ENCODE results near the gene GALNT13.
"Not testable (repeated sequence)": the region's sequence is repeated elsewhere in the genome, so short reads cannot be mapped to it uniquely, and the experiment has no call there.

Gene GALNT13

DNA sequence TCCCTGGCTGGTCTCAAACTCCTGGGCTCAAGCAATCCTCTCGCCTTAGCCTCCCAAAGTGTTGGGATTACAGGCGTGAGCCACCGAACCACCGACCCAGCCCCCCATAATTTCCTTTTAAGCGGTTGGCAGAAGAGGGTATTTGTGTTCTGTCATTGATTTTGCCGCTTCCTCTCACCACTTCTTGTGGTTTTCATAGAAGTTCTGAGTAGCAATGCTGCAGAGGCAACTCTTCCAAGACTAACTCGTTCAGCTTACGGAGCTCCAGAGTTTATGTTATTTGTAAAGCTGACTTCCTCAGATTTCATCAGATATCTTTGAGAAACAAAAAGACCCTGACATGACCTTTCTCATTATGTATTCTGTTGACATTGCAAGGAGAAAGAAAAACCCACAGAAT is 565.4 kb downstream of the GALNT13 start:
- no peak for DNase-seq

DNA sequence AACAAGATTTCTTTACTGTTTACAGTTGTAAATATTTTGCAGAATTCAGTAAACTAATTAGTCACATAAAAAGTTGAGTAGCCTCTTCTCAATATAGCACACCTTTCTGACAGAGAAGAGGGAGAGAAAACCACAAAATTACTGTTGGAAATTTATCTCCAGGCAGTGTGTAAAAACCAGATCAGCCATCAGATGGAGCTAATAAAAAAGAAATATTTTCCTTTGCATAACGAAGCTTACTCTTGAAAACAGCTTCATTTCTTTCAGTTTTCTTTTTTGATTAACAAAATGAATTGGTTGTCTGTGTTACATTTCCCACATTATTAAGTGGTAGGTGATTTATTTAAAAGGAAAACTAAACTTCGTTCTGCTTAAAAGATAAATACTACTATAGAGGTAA is 567.4 kb downstream of the GALNT13 start:
- no peak for DNase-seq

DNA sequence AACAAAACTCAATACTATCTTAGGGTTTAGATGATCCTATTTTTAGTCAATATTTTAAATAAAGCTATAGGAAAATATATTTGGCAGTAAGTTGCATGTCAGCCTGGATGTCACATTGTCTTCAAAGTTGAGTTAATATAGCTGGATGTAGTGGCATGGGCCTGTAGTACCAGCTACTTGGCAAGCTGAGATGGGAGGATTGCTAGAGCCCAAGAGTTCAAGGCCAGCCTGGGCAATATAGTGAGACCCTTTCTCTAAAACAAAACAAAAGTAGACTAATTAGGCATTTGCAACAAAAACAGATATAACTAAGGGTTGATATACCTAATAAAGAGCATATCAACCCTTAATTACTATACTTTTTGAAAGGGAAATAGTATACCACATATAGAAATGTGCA is 572.2 kb downstream of the GALNT13 start:
- no peak for DNase-seq

DNA sequence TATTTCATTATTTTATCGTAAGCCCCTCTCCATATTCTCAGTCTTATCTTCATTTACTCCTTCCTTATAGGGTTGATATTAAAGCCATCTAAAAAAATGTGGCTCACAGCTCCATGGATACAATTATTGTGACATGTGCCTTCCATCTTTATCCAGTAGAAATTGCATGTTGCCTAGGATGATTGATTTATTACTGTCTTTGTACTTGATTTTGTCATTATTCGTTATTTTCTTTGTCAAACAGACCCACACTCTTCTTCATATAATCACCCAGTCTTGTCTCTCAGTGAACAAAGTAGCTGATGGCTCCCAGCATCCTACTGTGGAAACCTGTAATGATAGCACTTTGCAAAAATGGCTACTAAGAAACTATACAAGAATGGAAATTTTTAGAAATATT is 574.6 kb downstream of the GALNT13 start:
- no peak for DNase-seq

DNA sequence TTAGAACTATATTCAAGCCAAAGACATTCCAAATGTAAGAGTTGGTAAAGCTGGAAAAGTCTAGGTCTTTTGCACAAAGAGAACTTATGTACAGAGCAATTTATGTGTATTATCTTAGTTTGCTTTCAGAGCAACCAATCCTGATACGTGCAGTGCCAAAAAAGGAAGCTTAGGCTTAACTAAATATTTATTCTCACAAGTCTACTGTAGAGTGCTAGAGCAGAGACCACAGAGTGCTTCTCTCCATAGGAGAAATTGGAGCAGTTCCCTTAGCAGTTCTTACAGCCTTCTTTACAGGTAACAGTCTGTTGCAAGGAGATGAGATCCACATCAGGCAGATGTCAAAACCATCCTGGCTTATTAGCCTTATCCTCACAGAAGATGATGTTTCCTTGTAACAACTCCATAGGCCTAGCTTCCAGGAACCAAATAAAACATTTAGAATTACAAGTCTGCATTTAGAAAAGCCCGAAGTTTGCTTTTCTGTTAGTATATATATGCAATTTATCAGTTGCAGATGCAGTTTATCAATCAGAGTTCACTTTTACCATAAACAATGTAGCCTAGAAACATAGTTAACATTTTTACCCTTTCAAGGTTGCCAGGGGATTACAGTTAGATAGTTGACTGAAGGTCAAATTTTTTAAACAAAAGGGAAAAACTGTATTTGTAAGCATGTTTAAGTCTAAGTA is 576.2 kb downstream of the GALNT13 start:
- DNase-seq: no peak

DNA sequence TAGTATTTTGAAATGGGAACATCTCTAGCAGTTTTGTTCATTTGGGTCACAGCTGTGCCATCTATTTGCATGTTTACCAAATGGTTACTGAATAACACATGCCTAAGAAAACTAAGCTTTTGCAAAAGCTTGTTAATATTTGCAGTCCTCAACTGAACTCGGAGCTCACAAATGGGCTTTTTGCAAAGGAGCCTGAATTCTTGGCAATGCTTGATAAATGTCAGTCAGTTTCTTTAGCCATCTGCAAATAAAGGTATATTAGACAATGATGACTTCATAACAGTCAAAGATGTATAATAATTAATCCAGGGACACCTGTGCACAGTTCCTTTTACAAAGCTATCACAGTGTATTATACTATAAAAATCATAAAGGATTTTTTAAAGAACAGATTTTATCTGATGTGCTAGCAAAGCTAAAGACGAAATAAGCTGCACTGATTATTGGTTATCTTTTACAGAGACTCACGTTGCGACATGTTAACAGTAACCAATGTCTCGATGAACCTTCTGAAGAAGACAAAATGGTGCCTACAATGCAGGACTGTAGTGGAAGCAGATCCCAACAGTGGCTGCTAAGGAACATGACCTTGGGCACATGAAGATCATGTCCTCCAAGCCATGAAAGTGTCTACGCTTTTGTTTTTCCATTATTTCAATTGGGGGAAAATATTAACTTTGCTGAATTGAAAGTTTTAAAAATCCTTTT is 578.4 kb downstream of the GALNT13 start:
- DNase-seq: no peak

DNA sequence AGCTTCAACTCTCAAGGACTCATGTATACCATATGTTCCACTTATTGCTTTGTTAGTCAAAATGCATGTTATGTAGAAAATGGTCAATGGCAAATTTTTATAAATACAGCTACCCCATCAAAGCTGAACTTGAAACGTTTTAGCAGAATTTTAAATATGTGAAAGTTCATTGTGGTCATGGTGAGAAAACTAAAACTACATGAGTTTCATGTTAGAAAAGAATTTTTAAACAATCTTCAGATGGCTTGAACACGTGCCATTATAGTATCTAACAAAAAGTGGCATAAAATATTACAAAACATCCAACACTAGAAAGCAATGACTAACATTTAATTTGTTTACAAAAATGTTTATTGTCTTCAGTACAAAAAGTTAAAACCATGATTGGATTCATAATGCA is 580.7 kb downstream of the GALNT13 start:
- no peak for DNase-seq

DNA sequence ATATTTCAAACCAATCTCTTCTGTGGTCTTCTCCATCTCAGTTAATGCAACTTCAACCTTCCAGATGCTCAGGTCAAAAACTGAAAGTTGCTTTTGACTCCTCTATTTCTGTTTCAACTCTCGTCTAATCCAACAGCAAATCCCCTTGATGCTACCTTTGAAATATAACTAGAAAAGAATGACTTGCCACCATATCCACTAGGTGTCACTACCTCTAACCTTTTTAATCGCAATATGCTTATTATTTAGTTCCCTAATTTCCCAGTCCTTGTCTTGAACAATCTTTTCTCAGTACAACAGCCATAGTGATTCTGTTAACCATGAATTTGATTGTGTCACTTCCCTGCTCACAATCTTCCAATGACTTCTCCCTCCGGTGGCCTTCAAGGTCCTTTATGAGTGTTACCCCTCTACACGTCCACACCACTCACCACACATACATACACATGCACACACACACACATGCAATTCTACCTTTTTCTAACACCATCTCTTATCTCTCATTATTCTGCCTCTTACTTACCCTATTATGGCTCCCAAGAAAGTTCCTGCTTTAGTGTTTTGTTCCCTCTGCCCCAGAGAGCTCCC is 581.3 kb downstream of the GALNT13 start:
- no peak for DNase-seq

DNA sequence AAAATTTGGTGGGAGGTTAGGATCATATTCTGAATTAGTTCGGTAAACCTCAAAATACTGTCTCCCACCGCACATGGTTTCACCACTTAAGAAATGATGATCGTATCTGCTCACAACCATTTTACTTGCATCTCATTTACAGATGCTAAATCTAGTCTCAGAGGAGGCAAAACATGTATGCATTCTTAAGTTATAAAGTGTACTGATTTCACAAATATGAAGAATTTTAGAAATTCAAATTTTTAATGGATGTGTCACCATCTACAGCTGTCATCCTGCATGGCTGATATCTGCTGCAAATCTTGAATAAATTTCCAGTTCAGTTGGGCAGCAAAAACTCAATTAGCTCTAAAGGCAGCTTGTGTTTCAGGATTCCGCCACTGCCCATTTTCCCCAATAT is 583.4 kb downstream of the GALNT13 start:
- DNase-seq: no peak

DNA sequence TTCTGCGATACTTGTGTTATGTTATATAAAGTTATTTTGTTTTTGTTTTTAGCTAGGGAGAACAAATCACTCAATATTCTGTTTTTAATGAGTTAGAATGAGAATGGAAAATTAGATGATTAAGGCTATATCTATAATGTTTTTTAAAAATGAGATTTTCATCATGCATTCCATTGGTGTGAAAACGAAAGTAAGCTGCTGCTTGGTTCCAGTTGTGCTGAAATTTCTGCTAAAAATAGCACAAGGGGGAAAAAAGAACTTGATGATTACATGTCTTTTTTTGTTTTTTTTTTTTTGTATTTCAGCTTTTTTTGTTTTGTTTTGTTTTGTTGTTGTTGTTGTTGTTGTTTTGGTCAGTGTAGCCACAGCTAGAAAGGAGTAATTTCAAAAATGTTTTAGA is 584.1 kb downstream of the GALNT13 start:
- DNase-seq: no peak

DNA sequence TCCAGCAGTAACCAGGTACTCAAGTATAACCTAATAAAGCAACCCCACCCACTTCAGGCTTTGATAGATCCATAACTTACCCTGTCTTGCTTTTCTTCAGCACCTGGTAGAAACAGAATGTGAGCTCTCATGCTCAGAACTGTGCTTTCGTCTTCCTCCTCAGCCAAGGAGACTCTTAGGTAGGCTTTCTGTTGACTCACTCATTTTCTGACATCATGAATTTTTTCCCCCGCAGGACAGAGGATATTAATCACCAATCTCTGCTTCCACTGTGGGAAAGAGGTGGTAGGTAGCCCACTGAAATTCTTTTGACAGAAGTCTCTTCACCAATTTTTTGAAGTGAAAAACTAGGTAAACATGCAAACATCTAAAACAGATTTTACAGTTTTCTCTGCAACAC is 585.6 kb downstream of the GALNT13 start:
- no peak for DNase-seq

DNA sequence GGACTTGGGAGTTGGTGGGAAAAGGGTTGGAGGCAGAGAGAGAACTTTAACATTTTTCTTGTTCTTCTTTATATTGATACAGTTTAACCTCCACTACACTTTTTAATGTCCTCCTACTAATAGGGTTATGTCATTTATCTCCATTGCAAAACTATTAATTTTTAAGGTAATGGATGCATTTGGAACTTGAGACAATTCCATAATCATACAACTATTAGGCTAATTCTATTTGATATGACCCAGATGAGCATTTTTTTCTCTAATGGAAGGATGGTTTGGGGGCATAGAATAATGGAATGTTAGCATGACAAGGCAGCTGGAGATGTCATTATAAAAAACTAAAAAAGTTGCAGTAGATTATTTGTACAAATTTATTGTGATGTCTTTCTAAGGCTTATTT is 587.6 kb downstream of the GALNT13 start:
- no peak for DNase-seq

DNA sequence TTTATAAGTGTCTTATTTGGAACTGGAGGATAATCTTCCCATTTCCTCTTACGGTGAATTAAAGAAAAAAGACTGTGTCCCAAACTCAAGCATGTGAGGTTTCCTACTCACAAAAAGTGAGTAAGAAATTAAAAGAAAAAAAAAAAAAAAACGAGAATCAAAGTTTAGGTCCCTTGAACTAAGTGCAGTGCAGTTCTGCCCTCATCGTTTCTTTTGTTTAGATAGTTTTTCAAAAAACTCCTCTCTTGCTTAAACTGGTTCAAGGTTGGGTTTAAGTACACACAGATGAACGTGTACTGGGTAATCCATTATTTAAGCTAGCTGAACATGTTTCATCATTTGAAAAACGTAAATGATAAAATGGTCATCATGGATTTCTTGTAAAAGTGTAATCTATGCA is 590.9 kb downstream of the GALNT13 start:
- DNase-seq: no peak

DNA sequence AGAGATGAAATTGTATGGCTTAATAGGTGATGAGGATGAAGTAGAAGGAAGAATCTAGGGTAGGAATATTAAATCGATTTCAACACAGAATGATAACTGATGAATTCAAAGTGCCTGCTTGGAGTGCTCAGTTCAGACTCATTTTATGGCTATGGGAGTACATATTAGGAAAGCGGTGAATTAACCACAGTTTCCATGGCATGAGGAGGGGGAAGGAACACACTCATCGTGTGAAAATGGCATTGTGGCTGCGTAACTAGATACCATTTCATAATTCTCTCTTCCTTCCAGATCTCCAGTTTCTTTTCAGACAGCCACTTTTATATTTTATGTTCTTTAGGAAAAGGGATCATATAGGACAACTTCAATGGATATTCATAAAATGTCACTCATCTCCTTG is 594.5 kb downstream of the GALNT13 start:
- DNase-seq: no peak

DNA sequence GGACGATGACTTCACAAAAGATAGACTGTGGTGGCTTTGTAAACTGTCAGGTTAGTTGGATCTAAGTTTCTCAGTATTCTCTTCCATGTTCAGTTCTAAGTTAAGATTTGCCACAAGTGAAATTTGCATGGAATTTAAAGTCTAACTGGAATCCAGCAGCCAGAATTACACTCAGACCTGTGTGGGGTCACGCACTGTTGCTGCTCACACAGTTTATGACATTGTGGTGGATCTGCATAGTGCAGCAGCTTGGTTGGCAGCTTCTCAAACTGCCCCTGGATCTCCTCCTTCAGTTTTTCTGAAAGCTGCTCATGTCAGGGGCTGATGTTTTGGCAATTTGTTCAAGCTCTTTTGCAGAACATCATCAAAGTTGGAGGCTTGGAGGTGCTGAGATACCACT is 598.7 kb downstream of the GALNT13 start:
- DNase-seq: no peak

DNA sequence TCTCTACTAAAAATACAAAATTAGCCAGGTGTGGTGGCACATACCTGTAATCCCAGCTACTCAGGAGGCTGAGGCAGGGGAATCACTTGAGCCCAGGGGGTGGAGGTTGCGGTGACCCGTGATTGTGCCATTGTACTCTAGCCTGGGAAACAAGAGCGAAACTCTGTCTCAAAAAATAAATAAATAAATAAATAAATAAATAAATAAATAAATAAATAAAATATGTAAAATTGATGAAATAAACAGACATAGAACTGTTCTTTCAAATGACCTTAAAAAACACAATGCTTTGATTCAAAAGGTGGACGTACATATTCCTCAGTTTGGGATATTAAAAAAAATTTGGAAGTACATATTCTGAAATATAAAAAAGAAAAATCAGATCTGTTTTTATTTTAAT is 599.8 kb downstream of the GALNT13 start:
- not testable (repeated sequence) for DNase-seq

DNA sequence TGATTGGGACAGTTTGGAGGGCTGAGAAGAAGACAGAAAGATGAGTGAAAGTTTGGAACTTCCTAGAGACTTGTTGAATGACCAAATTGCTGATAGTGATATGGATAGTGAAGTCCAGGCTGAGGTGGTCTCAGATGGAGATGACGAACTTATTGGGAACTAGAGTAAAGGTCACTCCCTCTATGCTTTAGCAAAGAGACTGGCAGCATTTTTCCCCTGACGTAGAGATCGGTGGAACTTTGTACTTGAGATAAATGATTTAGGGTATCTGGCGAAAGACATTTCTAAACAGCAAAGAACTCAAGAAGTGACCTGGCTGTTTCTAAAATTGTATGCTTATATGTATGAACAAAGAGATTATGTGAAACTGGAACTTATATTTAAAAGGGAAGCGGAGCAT is 605.6 kb downstream of the GALNT13 start:
- no peak for DNase-seq

DNA sequence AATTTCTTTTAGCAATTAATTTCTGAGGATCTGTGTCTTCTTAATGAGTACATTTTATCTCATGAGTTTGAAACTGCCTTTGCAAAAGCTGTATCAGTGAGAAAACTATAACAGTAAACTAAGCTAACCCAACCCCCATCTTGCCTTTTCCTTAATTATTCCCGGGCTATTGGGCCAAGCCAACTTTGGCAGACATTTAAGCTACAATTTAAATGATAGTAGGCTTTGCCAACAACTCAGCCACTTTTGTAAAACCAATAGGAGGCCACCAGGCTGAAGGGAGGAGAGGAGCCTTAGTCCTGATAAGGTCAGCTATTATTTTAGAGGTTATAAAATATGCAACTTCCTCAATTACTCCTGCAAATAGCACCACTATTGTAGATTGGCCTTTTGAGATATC is 608.8 kb downstream of the GALNT13 start:
- no peak for DNase-seq

DNA sequence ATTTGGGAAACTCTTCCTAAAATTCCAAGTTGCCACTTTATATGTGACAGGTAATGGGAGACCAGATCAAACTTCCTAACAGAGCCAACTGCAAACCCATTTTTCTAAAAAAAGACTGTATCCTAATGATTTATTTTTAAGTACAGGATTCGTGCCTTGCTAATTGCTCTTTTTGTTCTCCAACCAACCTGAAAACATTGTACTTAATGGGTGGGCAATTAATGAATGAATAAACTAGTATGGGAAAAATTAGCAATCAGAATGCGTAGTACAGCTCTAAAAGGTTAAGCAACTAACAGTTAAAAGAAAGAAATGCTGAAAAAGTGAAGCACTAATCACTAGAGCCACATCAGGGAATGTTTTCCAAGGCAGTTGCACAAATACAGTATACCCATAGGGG is 609.6 kb downstream of the GALNT13 start:
- no peak for DNase-seq

DNA sequence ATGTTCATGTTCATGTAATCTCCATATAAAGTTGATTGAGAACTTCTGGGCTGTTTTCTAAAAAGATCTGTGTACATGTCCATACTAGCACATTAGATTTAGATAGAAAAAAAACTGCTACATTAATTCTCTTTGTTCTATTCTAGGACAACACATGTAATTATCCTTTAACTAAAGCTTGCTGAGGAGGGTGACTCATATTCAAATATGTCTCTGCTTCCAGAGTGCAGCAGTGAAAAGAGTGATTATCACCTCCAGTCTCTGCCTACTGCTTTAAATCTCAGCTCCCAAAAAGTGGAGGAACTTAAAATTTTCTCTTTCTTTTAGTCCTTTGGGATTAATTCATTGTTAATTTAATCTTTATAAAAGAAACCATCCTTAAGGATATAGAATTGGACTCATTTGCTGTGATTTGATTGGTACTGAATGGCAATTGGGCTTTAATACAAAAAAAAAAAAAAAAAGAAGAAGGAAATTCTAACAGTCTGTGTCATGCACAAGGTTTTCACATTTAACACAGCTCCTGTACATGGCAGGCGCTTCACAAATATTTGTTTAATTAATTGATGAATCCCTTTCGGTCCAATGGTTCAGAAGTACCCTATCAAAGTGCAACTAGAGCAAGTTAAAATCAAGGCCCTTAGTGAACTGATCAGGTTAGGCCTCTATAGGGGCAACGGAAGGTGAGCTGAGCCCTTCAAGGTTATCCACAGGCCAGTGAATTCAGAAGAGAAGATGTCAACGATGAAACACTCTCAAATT is 612.8 kb downstream of the GALNT13 start:
- DNase-seq: no peak

DNA sequence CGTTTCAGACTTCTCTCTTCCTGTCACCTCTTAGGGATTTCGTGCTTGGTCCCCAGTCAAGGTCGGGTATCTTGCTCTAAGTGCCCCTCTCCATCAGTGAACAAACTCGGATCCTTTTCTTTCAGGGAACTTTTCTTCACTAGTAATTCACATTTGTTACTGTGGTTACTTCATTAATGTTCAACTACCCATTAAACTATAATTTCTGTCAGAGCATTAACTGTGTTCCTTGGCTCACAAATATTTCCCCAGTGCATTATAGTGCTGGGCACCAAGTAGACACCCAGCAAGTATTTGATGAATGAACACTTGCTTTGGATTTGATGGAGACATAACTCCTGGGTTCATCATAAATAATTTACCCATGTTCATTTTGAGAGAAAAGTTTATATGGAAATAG is 617.1 kb downstream of the GALNT13 start:
- no peak for DNase-seq

DNA sequence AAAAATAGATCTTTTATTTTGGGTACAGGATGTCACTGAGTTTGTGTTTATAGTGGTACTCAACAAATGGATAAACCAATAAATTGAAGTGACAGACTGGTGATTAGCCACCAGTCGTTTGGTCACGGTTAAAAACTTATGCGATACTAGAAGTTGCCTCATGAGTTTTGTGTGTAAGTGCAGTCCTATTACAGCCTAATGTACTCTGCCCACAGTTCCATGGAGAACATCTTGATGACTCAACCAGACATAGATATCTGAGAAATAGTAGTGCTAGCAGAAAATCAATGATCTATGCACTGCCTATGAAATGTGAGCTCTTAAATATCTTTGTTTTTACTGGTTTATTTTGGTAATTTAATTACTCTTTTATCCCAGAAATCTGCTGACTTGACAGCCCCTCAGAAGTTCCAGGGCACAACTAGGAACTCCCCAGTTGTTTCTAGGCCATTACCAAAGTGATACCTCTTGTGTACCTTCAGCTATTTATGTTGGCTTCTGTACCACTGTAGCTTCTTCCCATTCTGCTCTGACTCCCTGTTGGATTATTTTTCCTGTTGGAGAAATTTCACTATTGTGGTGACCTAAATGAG is 617.6 kb downstream of the GALNT13 start:
- no peak for DNase-seq

DNA sequence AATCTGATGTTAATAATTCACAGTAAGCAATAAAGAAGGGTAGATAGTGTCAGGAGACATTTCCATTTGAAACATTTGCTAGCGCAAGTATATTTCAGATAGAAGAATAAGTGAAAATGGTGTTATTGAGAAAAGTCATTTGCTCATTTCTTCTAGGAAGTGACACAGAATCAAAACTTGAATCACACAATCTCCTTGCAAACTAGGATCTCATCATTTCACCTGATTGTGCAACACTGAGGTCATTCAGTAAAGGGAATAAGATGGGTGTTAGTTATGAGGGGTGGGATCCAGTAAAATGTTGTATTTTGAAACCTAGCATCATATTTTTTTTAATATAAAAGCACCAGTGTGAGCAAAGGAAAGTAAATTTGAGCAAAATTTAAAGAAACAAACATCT is 618.8 kb downstream of the GALNT13 start:
- DNase-seq: no peak
